GM15510 (cell line): ENCODE measurements around the gene CASP8.

Experiments used
- POLR2A ChIP-seq: IDR thresholded peaks from 3 replicates; pipeline ENCODE4 v1.6.1; 2011; ENCODE audit warnings: borderline replicate concordance; ENCODE audit not compliant: insufficient read length; ENCODE audit errors: extremely low read depth

The CASP8 gene

DNA sequence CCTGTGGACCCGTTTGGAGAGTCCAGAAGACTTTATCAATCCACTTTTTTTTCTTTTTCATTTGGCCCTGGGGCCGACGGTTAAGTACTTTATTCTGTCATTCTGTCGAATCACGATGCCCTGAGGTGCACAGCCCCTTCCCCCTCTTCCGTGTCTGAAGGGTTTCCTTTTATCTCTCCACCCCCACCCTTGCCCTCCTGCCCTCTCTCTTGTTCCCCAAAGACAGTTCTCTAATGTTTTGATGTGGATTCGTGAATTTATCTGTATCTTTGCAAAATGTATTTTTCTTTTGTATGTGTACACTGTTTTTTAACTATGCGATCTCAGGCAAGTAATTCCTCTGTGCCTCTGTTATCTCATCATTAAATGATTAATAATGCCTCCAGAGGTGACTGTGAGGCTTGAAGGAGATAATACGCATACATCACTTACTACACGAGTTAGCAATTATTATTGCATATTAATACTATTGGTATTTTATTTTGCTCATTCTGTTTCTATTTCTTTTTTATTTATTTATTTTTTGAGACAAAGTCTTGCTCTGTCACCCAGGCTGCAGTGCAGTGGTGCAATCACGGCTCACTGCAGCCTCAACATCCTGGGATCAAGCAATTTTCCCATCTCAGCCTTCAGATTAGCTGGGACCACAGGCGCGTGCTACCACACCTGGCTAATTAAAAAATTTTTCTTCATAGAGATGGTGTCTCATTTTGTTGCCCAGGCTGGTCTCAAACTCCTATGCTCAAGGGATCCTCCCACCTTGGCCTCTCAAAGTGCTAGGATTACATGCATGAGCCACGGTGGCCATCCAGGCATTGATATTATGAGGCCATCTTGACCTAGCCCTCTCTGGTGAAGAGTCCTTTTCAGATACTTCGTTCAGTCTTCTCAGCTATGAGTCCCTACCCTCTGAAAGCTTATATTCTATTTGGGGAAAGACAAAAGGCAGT lies 1.4 kb upstream of the CASP8 start:
- TF ChIP-seq POLR2A: no peak

DNA sequence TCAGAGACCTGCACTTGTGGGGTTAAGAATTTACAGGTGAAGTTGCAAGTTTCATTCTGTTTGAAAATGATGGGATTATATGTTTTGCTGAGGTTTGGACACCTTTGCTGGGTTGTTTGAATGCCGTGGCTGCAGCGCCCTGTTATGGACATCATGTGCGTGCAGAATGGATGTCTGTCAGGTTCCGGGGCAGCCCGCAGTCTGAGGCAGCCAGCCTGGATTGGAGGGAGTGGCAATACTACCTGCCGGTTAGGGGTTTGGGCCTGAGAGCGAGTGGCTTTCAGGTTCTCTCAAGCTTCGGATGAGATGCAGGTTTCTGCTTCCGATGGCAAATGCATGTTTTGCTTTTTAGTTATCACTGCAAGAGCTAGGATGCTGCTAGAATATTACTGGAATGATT lies 1.1 kb downstream of the CASP8 start:
- no peak for TF ChIP-seq POLR2A

DNA sequence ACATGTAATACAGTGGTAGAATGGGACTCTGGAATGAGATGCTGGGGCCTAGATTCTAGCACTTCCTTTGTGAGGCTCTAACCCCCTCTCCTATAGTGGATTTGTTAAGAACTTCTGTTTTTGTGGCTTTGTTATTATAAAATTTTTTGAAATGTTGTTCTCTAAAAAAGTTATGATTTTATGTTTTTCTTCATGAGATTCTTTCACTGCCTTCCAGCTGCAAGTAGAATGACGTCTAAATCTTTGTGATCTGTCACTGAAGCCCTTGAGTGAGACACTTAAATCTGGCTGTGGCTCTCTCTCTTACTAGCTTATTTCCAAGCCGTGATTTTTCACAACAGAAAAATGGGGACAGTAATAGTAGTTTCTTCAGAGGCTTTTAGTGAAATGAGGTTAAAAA lies 1.6 kb downstream of the CASP8 start:
- TF ChIP-seq POLR2A: no peak

DNA sequence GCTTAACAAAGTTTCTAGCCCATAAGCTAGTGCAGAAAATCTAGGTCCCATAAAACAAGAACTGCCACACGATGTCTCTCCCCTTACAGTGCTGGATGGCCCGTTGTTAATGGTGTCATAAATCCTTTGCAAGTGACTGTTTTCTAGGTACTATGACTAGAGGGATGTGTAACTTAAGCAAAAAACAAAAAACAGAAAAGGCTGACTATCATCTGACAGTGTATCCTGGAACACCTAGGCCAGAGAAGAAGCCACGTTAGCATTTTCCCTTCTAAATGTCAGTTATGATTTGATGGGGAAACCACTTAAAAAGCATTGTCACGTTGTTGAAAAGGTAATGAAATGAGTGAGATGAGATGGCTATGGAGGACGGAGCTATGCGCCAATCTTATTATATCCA lies 2.4 kb downstream of the CASP8 start:
- no peak for TF ChIP-seq POLR2A

DNA sequence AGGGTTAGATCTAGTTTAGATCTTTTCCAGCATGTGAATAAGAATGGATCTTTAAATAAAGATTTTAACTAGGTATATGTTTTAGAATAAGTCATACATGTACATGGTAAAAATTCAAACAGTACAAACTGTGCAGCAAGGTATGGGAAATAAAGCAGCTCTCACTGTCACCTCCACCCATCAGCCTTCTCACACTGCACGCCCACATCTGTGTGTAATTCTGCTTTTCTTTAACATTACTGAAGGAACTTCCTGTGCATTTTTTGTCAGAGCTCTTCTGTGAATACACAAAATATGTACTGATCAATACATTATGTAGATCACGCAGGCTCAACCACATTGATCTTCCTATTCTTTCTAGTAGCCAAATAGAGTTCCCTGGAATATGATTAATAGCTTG lies 3.4 kb downstream of the CASP8 start:
- no peak for TF ChIP-seq POLR2A

DNA sequence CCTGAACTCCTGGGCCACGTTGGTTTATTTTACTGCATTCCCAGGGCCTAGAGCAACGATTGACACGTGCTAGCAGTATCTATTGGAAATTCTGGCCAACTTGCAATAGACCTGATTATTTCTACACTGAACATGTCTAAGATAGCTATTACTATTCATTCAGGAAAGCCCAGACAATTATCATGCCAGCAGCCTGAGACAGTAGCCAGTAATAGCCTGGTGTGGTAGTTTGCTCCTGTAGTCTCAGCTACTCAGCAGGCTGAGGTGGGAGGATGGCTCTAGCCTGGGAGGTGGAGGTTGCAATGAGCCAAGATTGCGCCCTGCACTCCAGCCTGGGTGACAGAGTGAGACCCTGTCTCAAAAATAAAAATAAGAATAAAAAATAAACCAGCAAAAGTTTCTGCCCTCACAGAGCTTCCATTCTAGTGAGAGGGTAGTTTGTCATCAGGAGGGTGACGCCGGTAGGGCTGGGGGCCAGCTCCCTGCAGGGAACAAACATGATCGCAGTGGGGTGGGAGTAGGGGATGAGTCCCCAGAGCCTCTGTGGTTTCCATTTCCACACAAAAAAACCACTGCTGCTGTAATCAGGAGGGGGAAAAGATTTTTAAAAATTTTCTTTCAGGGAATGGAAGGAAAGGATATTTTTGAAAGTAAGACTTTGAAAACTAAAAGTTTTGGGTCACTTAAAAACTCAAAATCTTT lies 4.3 kb downstream of the CASP8 start:
- no peak for TF ChIP-seq POLR2A

DNA sequence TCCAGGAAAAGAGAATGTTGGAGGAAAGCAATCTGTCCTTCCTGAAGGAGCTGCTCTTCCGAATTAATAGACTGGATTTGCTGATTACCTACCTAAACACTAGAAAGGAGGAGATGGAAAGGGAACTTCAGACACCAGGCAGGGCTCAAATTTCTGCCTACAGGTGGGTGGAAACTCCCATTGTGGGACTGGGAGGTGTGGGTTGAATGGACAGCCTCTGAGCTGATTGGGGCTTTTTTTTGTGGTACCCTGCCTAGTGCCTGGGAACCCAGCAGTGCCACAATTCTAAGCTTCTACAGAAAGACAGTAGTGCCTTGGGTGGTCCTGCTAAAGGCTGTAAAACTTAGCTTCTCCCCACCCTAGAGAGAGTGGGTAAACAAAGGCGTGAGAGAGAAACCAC lies 6.3 kb downstream of the CASP8 start:
- TF ChIP-seq POLR2A: no peak

DNA sequence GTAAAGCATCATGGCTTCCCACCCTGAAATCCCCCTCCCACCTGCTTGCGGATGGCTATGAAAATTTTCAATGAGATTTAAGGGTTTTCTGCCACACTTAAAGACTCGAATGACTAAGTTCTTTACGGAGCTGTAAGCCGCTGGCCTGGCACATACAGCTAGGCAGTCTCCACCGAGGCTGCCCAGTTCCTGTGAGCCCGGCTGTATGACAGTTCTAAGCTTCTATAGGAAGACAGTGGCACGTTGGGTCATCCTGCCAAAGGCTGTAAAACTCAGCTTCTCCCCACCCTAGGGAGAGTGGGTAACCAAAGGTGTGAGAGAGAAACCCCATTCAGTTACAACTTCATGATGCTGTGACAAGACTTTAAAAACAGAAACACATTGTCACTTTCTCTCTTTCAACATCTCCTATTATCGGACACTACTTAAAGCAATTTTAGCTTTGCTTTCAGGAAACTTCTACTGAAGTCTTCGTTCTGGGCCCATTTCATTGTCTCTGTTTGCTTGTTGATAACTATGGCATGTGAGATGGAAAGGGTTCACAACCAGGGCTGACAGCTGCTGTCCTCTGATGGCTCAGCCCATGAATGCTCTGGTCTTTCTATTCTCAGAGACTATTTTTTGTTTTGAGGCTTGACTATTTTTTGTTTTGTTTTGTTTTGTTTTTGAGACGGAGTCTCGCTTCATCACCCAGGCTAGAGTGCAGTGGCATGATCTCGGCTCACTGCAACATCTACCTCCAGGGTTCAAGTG lies 7.1 kb downstream of the CASP8 start:
- no peak for TF ChIP-seq POLR2A

DNA sequence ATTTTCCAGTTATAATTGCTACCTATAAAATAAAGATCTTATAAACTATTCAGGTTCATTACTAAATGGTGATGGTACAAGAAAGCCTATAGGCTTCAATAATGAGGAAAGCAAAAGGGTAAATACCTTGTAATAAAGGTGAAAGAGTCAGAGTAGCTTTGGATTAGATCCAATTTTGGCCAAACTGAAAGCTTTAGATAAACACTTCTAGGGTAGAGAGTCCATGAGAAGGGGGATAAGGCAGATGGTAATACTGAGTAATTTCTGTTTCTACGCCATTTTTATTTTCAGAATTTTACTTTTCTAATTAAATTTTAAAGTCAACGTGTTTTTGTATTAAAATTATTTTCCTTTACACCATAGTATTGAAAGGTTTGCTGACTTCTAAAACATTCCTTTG lies 9.4 kb downstream of the CASP8 start:
- no peak for TF ChIP-seq POLR2A

DNA sequence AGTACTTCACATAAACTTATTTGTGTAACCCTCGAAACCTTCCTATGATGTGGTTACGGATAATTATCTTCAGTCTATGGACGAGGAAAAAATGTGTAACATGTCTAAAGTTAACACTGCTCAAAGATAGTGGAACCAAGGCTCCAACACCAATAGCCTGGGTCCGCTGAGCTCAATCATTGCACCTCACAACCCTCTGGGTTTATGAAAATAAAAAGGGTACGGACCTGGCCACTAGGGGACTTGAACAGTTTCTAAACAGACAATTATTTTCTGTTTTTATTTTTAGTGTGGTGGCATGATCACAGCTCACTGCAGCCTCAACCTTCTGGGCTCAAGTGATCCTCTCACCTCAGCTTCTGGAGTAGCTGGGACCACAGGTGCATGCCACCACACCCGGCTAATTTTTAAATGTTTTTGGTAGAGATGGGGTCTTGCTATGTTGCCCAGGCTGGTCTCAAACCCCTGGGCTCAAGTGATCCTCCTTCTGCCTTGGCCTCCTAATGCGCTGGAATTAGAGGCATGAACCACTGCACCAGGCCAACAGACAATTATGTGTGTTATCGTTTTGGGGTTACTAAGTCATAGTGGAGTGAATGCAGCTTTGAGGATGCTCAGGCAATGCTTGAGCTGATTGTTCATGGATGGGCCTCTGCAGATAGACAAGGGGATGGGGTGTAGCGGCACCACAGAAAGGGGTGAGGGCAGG lies 10.1 kb downstream of the CASP8 start:
- TF ChIP-seq POLR2A: no peak

DNA sequence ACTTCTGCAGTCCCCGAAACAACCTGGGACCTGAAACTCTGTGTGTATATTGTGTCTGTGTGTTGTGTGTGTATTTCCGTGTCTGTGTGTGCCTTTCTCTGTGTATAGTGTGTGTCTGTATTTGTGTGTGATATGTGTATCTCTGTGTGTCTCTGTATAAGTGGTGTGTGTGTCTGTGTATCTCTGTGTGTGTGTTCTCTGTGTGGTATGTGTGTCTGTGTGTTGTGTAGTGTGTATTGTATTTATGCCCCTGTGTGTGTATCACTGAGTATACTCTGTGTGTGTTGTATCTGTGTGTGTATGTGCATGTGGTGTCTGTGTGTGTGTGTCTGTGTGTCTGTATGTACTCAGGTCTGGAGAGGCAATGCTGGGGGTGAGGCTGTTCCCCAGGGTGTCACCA lies 11.6 kb downstream of the CASP8 start:
- no peak for TF ChIP-seq POLR2A

DNA sequence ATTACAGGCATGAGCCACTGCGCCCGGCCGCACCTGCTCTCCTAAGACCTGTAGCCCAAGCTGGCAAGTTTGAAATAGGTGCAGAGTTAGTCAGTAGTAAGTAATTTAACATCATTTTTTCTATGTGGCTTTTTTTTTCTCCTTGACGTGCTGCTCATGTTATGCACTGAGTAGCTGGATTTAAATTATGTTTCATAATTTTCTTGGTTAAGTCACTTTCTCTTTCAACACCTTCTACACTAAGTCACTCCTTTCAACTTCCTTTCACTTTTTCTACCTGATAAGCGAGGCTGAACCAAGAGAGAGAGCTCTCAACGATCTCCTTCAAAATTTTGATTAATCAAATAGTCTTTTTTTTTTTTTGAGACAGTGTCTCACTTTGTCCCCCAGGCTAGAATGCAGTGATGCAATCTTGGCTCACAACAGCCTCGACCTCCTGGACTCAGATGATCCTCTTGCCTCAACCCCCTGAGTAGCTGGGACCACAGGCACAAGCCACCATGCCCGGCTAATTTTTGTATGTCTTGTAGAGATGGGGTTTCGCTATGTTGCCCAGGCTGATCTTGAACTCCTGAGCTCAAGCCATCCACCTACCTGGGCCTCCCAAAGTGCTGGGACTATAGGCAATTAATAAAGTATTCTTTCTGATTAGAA lies 13.1 kb downstream of the CASP8 start:
- no peak for TF ChIP-seq POLR2A

DNA sequence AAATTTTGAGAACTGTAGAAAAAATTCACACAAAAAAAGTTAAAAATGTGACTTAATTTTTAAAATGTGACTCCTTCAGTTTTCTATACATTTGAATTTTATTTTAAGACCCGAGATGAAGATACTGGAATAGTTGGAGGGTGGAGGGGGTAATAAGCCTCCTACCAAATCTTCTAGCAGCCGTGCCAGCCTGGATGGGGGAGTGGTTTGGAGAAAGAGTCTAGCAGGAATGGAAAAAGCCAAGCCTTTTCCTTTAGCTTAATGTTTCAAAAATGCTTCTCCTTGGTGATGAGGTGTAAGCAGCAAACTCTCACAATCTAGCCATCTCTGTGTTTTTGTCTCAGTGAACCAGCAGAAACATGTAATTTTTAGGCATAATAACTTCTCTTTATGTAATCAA lies 14.7 kb downstream of the CASP8 start:
- no peak for TF ChIP-seq POLR2A

DNA sequence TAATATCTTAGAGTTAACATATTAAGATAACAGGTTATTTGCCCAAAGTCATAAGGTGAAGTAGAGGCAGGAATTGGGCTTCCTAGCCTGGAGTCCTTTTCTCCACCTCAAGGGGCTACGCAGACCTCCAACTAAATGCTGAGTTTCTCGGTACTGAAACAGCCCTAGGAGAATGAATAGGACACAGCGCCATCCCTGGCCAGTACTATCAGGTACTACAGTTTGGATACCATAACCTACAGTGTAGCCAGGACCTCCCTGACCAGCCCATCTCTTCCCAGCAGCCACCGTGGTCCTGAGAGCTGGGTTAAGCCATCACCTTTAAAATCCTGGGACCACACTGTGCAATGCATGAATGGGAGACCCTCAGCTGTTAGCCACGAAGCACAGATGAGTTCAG lies 15.7 kb downstream of the CASP8 start:
- TF ChIP-seq POLR2A: no peak
